ENCODE results near the gene MRPL39. TPM values are rescaled to one million over a fixed set of nuclear protein-coding genes. Genes with fewer than 3 reads are reported as not detected.

MRPL39 gene
- total RNA-seq = 27.9 TPM

DNA sequence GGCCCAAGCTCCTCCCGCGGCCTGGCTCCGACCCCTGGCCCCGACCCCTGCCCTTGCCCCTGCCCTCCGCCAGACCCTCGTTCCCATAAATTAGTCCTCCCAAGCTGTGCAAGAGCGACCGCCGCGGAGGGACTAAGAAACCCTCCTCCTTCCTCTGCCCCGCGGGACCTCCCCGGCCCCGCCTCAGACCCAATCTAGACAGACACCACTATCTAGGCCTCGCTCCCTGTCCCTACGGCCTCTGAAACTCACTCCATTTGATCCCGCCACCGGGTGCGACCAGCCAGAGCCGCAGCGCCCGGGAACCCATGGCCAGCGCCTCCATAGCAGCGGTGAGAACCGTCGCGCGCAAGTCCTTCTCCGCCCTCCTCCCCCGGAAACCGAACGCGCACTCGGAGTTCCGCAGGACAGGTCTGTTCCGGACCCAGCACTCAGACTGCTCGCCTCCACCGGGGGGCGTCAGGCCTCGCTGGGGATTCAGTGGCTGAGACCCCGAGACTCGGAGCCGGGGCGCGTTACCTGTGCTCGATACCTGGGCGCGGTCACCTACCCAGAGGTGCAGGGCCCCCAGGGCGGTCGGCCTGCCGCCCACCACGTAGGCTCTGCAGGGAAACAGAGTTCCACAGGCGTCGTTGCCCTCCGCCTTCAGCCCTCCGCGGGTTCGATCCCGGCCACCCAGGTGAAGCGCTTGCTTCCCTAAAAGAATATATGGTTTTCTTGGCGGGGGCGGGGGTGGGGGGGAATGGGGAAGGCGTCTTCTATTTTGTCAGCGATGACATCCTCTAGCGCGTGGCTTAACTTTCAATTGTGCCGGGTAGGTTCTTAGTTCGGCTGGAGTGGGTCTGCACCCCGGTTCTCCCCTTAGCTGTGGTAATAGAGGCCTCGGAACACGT lies at the start of gene MRPL39:
Gene MRPL39 (minus strand): TSS at position 331 of the 893 bp plus-strand sequence. CDS start 6 bp downstream, at position 325.

DNA sequence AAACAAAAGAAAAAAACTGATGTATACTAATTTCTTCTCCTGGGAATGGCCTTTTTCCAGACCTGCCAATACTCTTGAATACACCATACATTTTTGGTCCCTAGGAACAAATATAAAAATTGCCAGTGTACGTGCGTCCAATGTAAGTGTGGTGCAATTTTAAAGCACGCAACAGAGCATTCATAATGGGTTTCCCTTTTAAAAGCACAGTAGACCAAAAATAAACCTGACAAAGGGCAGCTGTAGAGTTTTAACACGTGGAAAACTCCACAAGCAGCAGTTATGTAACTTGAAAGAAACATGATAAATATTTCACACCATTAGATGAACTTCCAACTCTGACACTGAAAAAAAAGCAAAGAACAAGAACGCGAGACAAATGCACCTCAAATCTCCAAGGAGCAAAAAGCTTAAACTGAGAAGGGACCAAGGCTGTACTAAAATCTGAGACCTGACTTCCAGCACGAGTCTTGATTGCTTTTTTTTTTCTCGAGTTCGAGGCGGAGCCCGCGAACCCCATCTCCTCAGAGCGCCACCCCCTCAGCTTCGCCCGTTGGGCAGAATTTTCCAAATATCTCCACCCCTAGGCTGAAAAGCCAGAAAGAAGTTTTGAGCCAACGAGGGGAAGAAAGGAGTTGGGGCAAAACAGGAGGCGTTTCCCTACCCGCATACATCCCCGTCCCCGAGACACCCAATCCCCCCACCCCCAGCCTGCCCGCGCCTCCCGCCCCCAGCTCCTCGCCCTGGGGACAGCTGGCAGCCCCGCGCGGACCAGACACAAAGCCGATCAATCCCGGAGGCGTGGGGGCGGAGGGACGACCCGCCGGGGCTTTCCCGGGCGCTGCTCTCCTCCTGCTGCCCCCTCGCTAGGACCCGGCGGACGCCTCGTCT lies 31.6 kb upstream of the MRPL39 start, which contains the start of gene JAM2:
Gene JAM2 (plus strand): TSS at position 599 of the 891 bp plus-strand sequence. CDS start 564 bp downstream, outside the sequence.

Other genes with a start within 250 kb of the MRPL39 start
- gene JAM2, start 31.8 kb upstream of the MRPL39 start, total RNA-seq = 55.3 TPM
- gene ATP5PF, start 127.4 kb upstream of the MRPL39 start, total RNA-seq = 91.4 TPM
- 70.9 TPM for gene GABPA, start 127.5 kb upstream of the MRPL39 start, total RNA-seq

Data from camera-type eye (tissue), 1 donor.